ENCODE data around the gene ZSCAN5B.

- no peak for TF ChIP-seq CTCF (IDR thresholded peaks at IDR 0.05)
- no peak for TF ChIP-seq POLR2A (IDR thresholded peaks at IDR 0.05)
Measured at GRCh38 chr19:56156768-56157167, 40.8 kb downstream of the ZSCAN5B start.

All from heart left ventricle (tissue), 13 donors.